BLaER1 (cell line): ENCODE data around the gene NEGR1.

Experiments used
- H3K27ac ChIP-seq: shearing (Covaris generic); formaldehyde crosslinking; 2 replicates; pipeline ENCODE4 v1.8.1; 2022
- H3K27me3 ChIP-seq: shearing (Covaris generic); formaldehyde crosslinking; 2 replicates; pipeline ENCODE4 v1.8.1; 2022
- H3K36me3 ChIP-seq: shearing (Covaris generic); formaldehyde crosslinking; 2 replicates; pipeline ENCODE4 v1.8.1; 2022
- H3K4me1 ChIP-seq: shearing (Covaris generic); formaldehyde crosslinking; 2 replicates; pipeline ENCODE4 v1.8.1; 2022
- H3K4me2 ChIP-seq: shearing (Covaris generic); formaldehyde crosslinking; 2 replicates; pipeline ENCODE4 v1.8.1; 2022
- H3K4me3 ChIP-seq: shearing (Covaris generic); formaldehyde crosslinking; 2 replicates; pipeline ENCODE4 v1.8.1; 2022
- H3K9ac ChIP-seq: shearing (Covaris generic); formaldehyde crosslinking; 2 replicates; pipeline ENCODE4 v1.8.1; 2022
- H3K9me3 ChIP-seq: shearing (Covaris generic); formaldehyde crosslinking; 2 replicates; pipeline ENCODE4 v1.8.1; 2022
- H4K20me1 ChIP-seq: shearing (Covaris generic); formaldehyde crosslinking; 2 replicates; pipeline ENCODE4 v1.8.1; 2022
- Cebpa-rat ChIP-seq: shearing (Covaris generic); IDR thresholded peaks from 2 replicates; pipeline ENCODE4 v1.8.1; 2022

The NEGR1 gene

GRCh38 chr1:71783071-71783470, 499.3 kb downstream of the NEGR1 start:
- peaks cover 29% of the 10 kb centered on the region for H3K9me3 ChIP-seq
- no peaks in the 10 kb centered on the region for H3K27me3 ChIP-seq
- no peaks in the 10 kb centered on the region for H4K20me1 ChIP-seq
- H3K4me3 ChIP-seq = no peak overlapping the region
- TF ChIP-seq Cebpa-rat = no peak
- H3K36me3 ChIP-seq = no peaks in the 10 kb centered on the region
- no peak overlapping the region for H3K27ac ChIP-seq
- H3K4me1 ChIP-seq = peaks cover 51% of the 10 kb centered on the region
- H3K9ac ChIP-seq = no peak overlapping the region
- peak overlapping the region; percentile 37 for H3K4me2 ChIP-seq

- Histone ChIP-seq H3K4me2 (no peak overlapping the region; the same call in 1 of the 2 replicates), H3K9me3 (peaks cover 24% of the 10 kb centered on the region), H3K9ac (no peak overlapping the region)
Measured at GRCh38 chr1:71781450-71781849, 500.9 kb downstream of the NEGR1 start.

GRCh38 chr1:71780681-71781080, 501.7 kb downstream of the NEGR1 start:
- Histone ChIP-seq H3K27me3 (no peaks in the 10 kb centered on the region), H3K27ac (no peak overlapping the region), H3K9ac (no peak overlapping the region), H3K4me3 (no peak overlapping the region), H3K4me1 (peaks cover 37% of the 10 kb centered on the region), H3K36me3 (no peaks in the 10 kb centered on the region), H4K20me1 (no peaks in the 10 kb centered on the region), H3K4me2 (no peak overlapping the region), H3K9me3 (peaks cover 28% of the 10 kb centered on the region)
- no peak for TF ChIP-seq Cebpa-rat

More at GRCh38 chr1:71781450-71781849, 500.9 kb downstream of the NEGR1 start:
- TF ChIP-seq Cebpa-rat = no peak
- Histone ChIP-seq H3K4me3 (no peak overlapping the region), H3K36me3 (no peaks in the 10 kb centered on the region), H4K20me1 (no peaks in the 10 kb centered on the region), H3K27me3 (no peaks in the 10 kb centered on the region), H3K4me1 (peaks cover 44% of the 10 kb centered on the region), H3K27ac (no peak overlapping the region)

GRCh38 chr1:71778940-71779339, 503.4 kb downstream of the NEGR1 start:
- H3K27me3 ChIP-seq = no peaks in the 10 kb centered on the region
- no peak overlapping the region for H3K27ac ChIP-seq
- no peak for TF ChIP-seq Cebpa-rat
- no peak overlapping the region for H3K4me2 ChIP-seq
- H3K9ac ChIP-seq = no peak overlapping the region
- peaks cover 29% of the 10 kb centered on the region for H3K9me3 ChIP-seq
- H4K20me1 ChIP-seq = no peaks in the 10 kb centered on the region
- H3K4me3 ChIP-seq = no peak overlapping the region
- H3K4me1 ChIP-seq = peaks cover 19% of the 10 kb centered on the region
- H3K36me3 ChIP-seq = no peaks in the 10 kb centered on the region

- Histone ChIP-seq H3K27me3 (no peaks in the 10 kb centered on the region), H3K4me1 (peaks cover 10% of the 10 kb centered on the region), H3K9me3 (peaks cover 23% of the 10 kb centered on the region), H3K9ac (no peak overlapping the region), H3K27ac (no peak overlapping the region), H4K20me1 (no peaks in the 10 kb centered on the region), H3K36me3 (no peaks in the 10 kb centered on the region), H3K4me3 (no peak overlapping the region), H3K4me2 (no peak overlapping the region)
- TF ChIP-seq Cebpa-rat = no peak
Measured at GRCh38 chr1:71777094-71777493, 505.2 kb downstream of the NEGR1 start.

- Histone ChIP-seq H3K36me3 (no peaks in the 10 kb centered on the region), H3K27me3 (no peaks in the 10 kb centered on the region), H3K4me1 (peaks cover 10% of the 10 kb centered on the region), H4K20me1 (no peaks in the 10 kb centered on the region), H3K4me2 (no peak overlapping the region), H3K9ac (no peak overlapping the region), H3K9me3 (peaks cover 13% of the 10 kb centered on the region), H3K27ac (no peak overlapping the region), H3K4me3 (no peak overlapping the region)
- no peak for TF ChIP-seq Cebpa-rat
Measured at GRCh38 chr1:71774705-71775104, 507.6 kb downstream of the NEGR1 start.

GRCh38 chr1:71770121-71770520, 512.2 kb downstream of the NEGR1 start:
- H3K36me3 ChIP-seq = peaks cover 8% of the 10 kb centered on the region; the same call in 1 of the 2 replicates
- H3K4me2 ChIP-seq = peak overlapping the region; percentile 46

GRCh38 chr1:71766748-71767147, 515.6 kb downstream of the NEGR1 start:
- H3K27ac ChIP-seq = no peak overlapping the region

More at GRCh38 chr1:71770121-71770520, 512.2 kb downstream of the NEGR1 start:
- H3K9ac ChIP-seq = no peak overlapping the region
- peak overlapping the region; percentile 28; the same call in 1 of the 2 replicates for H3K27ac ChIP-seq
- H3K4me1 ChIP-seq = peaks cover 16% of the 10 kb centered on the region
- peak overlapping the region; percentile 3; the same call in 1 of the 2 replicates for H3K4me3 ChIP-seq
- H4K20me1 ChIP-seq = no peaks in the 10 kb centered on the region
- no peak for TF ChIP-seq Cebpa-rat
- H3K27me3 ChIP-seq = no peaks in the 10 kb centered on the region
- H3K9me3 ChIP-seq = peaks cover 32% of the 10 kb centered on the region

GRCh38 chr1:71762514-71763255, 519.7 kb downstream of the NEGR1 start:
- Histone ChIP-seq H3K4me3 (no peak overlapping the region), H3K27me3 (no peaks in the 10 kb centered on the region), H3K4me1 (peaks cover 15% of the 10 kb centered on the region), H3K27ac (peak overlapping the region; percentile 5; the same call in 1 of the 2 replicates), H3K9me3 (peaks cover 22% of the 10 kb centered on the region), H3K36me3 (peaks cover under 1% of the 10 kb centered on the region; the same call in 1 of the 2 replicates), H4K20me1 (no peaks in the 10 kb centered on the region), H3K4me2 (peak overlapping the region; percentile 42), H3K9ac (no peak overlapping the region)
- TF ChIP-seq Cebpa-rat = no peak

More at GRCh38 chr1:71766748-71767147, 515.6 kb downstream of the NEGR1 start:
- Histone ChIP-seq H3K9me3 (peaks cover 36% of the 10 kb centered on the region), H4K20me1 (no peaks in the 10 kb centered on the region), H3K4me1 (peaks cover 31% of the 10 kb centered on the region), H3K4me3 (no peak overlapping the region), H3K27me3 (no peaks in the 10 kb centered on the region), H3K36me3 (peaks cover 8% of the 10 kb centered on the region; the same call in 1 of the 2 replicates), H3K4me2 (no peak overlapping the region), H3K9ac (no peak overlapping the region)
- no peak for TF ChIP-seq Cebpa-rat

- H3K4me2 ChIP-seq = no peak overlapping the region
- no peaks in the 10 kb centered on the region for H3K4me1 ChIP-seq
- no peak overlapping the region for H3K4me3 ChIP-seq
- H3K27me3 ChIP-seq = no peaks in the 10 kb centered on the region
- H4K20me1 ChIP-seq = no peaks in the 10 kb centered on the region
- no peak overlapping the region for H3K27ac ChIP-seq
- no peaks in the 10 kb centered on the region for H3K36me3 ChIP-seq
- H3K9ac ChIP-seq = no peak overlapping the region
- no peak for TF ChIP-seq Cebpa-rat
- H3K9me3 ChIP-seq = peaks cover 6% of the 10 kb centered on the region
Measured at GRCh38 chr1:71755441-71755840, 526.9 kb downstream of the NEGR1 start.
